GM12878 (cell line): ENCODE results near the gene POLN. TPM values are rescaled to one million over a fixed set of nuclear protein-coding genes. Genes with fewer than 3 reads are reported as not detected.
A peak's percentile ranks its signal among the peaks of the same experiment; 100 is the strongest.

ENCODE experiments used
- ATAC-seq: fragments of 200-7000 bp; cut with Tn5 transposase; 3 replicates; pipeline ENCODE4 v1.9.1; 2020; ENCODE audit warnings: mild to moderate bottlenecking, moderate library complexity
- BruUV-seq: library from RNA; stranded (reverse); fragments of 400-500 nt; replicated peaks from 2 replicates; lab custom pipeline; 2021; lab: Mats Ljungman, UMichigan
- CTCF ChIA-PET: fragments of 300-600 bp; sonication (Branson Sonifier 250); formaldehyde crosslinking; extraction: SDS; loops from one replicate; lab custom pipeline; 2021; ENCODE audit warnings: inconsistent platforms; lab: Yijun Ruan, JAX
- POLR2A ChIA-PET: fragments of 350-600 bp; formaldehyde crosslinking; extraction: SDS; loops from one replicate; lab custom pipeline; 2021; ENCODE audit warnings: inconsistent platforms; lab: Charles Lee
- RAD21 ChIA-PET: fragments of 300-600 bp; sonication (Branson Sonifier 250); formaldehyde crosslinking; loops from one replicate; lab custom pipeline; 2023; ENCODE audit warnings: antibody characterized with exemption; ENCODE audit not compliant: unreplicated experiment; lab: Charles Lee
- SMC1A ChIA-PET: fragments of 300-600 bp; sonication (Branson Sonifier 250); formaldehyde crosslinking; loops from one replicate; lab custom pipeline; 2023; ENCODE audit not compliant: unreplicated experiment, uncharacterized antibody; lab: Charles Lee
- DNase-seq: peaks from one replicate; pipeline ENCODE4 v3.0.0-alpha.2; 2011; ENCODE audit warnings: low read depth, low spot score
- FAIRE-seq: peaks from 3 replicates; lab custom pipeline; 2011; peaks lifted over from hg19 to GRCh38; lab: Jason Lieb, UNC
- H2AFZ ChIP-seq: 2 replicates; pipeline ENCODE4 v1.6.0; 2011; ENCODE audit warnings: low read depth, low read length, control low read depth; ENCODE audit not compliant: control insufficient read depth
- H3K27ac ChIP-seq: 2 replicates; pipeline ENCODE4 v1.5.1; 2011; ENCODE audit warnings: control low read depth; ENCODE audit not compliant: control insufficient read depth, insufficient read depth
- H3K27me3 ChIP-seq, 2 experiments: replicated peaks in 1 of 2; 2 replicates each; pipeline versions ENCODE4 v1.6.0 to v1.6.1; 2011; ENCODE audit warnings: low read length in 1 of 2; ENCODE audit not compliant: control insufficient read depth in 2 of 2, insufficient read depth in 2 of 2
- H3K36me3 ChIP-seq, 2 experiments: 2 replicates each; pipeline ENCODE4 v1.5.1; 2011; ENCODE audit warnings: low read length in 1 of 2; ENCODE audit not compliant: control insufficient read depth in 2 of 2, insufficient read depth in 2 of 2
- H3K4me1 ChIP-seq: 2 replicates; pipeline ENCODE4 v1.6.1; 2011; ENCODE audit warnings: mild to moderate bottlenecking, low read length, moderate library complexity, mixed read lengths; ENCODE audit not compliant: control insufficient read depth, insufficient read depth
- H3K4me2 ChIP-seq: 2 replicates; pipeline ENCODE4 v1.6.0; 2011; ENCODE audit warnings: control low read depth; ENCODE audit not compliant: control insufficient read depth, insufficient read depth
- H3K4me3 ChIP-seq: fragments of 200-600 bp; sonication (generic); 2 replicates; pipeline ENCODE4 v1.5.1; 2016
- H3K79me2 ChIP-seq: 2 replicates; pipeline ENCODE4 v1.6.0; 2011; ENCODE audit warnings: low read length; ENCODE audit not compliant: control insufficient read depth, insufficient read depth
- H3K9ac ChIP-seq: 2 replicates; pipeline ENCODE4 v1.8.0; 2011; ENCODE audit warnings: low read length, control low read depth, mixed read lengths; ENCODE audit not compliant: control insufficient read depth, insufficient read depth
- H3K9me3 ChIP-seq: replicated peaks from 3 replicates; pipeline ENCODE4 v1.5.1; 2011; ENCODE audit warnings: mild to moderate bottlenecking, low read length; ENCODE audit not compliant: control insufficient read depth, insufficient read depth
- H4K20me1 ChIP-seq: 2 replicates; pipeline ENCODE4 v1.6.0; 2011; ENCODE audit not compliant: control insufficient read depth, insufficient read depth
- CHD4 ChIP-seq: fragments of 200-600 bp; sonication (generic); IDR thresholded peaks from 2 replicates; pipeline ENCODE4 v1.6.1; 2016; ENCODE audit warnings: mild to moderate bottlenecking
- CREB1 ChIP-seq: IDR thresholded peaks from 2 replicates; pipeline ENCODE4 v1.6.1; 2012; ENCODE audit warnings: low read depth, mild to moderate bottlenecking, inconsistent platforms
- NR2C1 ChIP-seq: fragments of 450-650 bp; IDR thresholded peaks from 2 replicates; pipeline ENCODE4 v1.6.1; 2017; ENCODE audit warnings: antibody characterized with exemption, mild to moderate bottlenecking, moderate library complexity
- PAX8 ChIP-seq: fragments of 450-650 bp; IDR thresholded peaks from 2 replicates; pipeline ENCODE4 v1.6.1; 2017; ENCODE audit warnings: mild to moderate bottlenecking, moderate library complexity
- ZBTB33 ChIP-seq: fragments of 450-650 bp; IDR thresholded peaks from 2 replicates; pipeline ENCODE4 v1.6.1; 2017; ENCODE audit warnings: mild to moderate bottlenecking
- ZBTB40 ChIP-seq: fragments of 450-650 bp; IDR thresholded peaks from 2 replicates; pipeline ENCODE4 v1.6.1; 2016; ENCODE audit warnings: mild to moderate bottlenecking, moderate library complexity, borderline replicate concordance
- WGBS: methylation state at CpG from one replicate; pipeline ENCODE4 v1.1.6; 2016; ENCODE audit warnings: low lambda C conversion rate; ENCODE audit not compliant: insufficient replicate concordance, insufficient coverage; ENCODE audit errors: missing lambda C conversion rate; 5-methylcytosine and 5-hydroxymethylcytosine counted together
- in situ Hi-C: fragments of 300-500 bp; cut with MboI; formaldehyde crosslinking; loops from 9 replicates; pipeline ENCODE4 v1.14.3; 2018; ENCODE audit warnings: mixed read lengths
- intact Hi-C: fragments of 100-400 bp; cut with micrococcal nuclease; formaldehyde crosslinking; loops from one replicate; pipeline ENCODE4 v1.14.2; 2022; ENCODE audit not compliant: unreplicated experiment
- polyA plus RNA-seq, 11 experiments: library from polyadenylated mRNA; depleted of rRNA in 4 of 11; unstranded in 6 of 11; stranded (reverse) in 5 of 11; fragments of >200 nt; fragmentation: Nextera tagmentation in 4 of 11; fragmentation: Illumina TruSeq in 1 of 11; extraction: Ambion mirVana in 4 of 11; extraction: Trizol in 1 of 11; gene quantifications; 1 replicate in 1 of 11; 2 replicates in 10 of 11; pipeline versions ENCODE4 v1.2.1 to v1.2.3, GENCODE V29; 2011 to 2016; ENCODE audit warnings: inconsistent platforms in 2 of 11, missing spikeins in 2 of 11, low read depth in 1 of 11
- total RNA-seq, 4 experiments: library from RNA; depleted of rRNA in 3 of 4; stranded (reverse); fragments of >200 nt in 3 of 4; fragmentation: Illumina TruSeq in 1 of 4; extraction: Trizol in 1 of 4; gene quantifications; 2 replicates each; pipeline versions ENCODE4 v1.2.1 to v1.2.3, GENCODE V29; 2013 to 2021

The POLN gene
- total and polyA plus RNA-seq, 10 of the 15 experiments (the other 5 are each of a cell fraction or from before 2014, with no cell fraction given), result 0.09 to 2.0 (median 0.95) TPM; not detected in 1

DNA sequence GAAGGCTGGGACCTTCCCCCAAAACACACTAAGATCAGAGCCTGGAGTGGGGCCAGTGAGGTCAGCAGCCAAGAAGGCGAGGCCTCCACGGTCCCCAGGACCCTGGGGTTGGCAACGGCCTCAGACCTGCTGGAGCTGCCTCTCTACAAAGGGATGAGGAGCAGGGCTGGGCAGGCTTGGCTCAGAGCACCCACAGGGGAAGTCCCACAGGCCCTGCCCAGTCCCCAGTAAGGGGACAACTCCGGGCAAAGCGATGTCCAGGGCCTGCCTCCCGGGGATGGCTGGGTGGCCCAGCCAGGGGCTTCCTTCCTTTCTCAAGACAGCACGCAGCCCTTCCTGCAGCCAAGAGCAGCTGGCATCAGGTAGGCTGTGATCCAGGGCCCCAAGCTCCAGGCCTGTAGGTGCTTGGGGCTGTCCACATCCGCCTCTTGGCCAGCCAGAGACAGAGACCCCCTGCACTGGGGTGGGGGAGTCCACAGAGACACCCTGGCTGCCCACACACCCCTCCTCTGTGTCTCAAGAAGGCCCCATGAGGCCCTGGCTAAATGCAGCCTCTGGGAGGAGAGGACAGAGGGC is 14.3 kb upstream of the POLN start:
- Histone ChIP-seq H3K79me2 (peaks cover 9% of the 10 kb centered on the region), H3K36me3 (peaks cover 0 to 4% of the 10 kb centered on the region in 2 experiments; a peak in 2 of 4 replicates), H3K4me3 (no peak overlapping the region), H3K4me2 (no peak overlapping the region), H3K9me3 (no peaks in the 10 kb centered on the region), H3K9ac (no peak overlapping the region), H3K27me3 (no peaks in the 10 kb centered on the region), H4K20me1 (no peaks in the 10 kb centered on the region; the same call in 1 of the 2 replicates), H3K27ac (no peak overlapping the region), H3K4me1 (no peaks in the 10 kb centered on the region)
- 72% methylated on average over 7 of the region's 8 CpGs for WGBS
- SMC1A ChIA-PET, result interaction anchor here (1.7 kb wide), 1 partner anchor 17 kb away, joined by 6 read pairs; no protein-coding TSS in a partner anchor
- CTCF ChIA-PET, result no interaction called here
- in situ Hi-C loops, result no loop called here
- POLR2A ChIA-PET, result interaction anchor here (1.0 to 1.4 kb wide), 2 partner anchors 20 to 163 kb away, joined by 3 read pairs; partner anchors contain the start of genes CFAP99 and ZFYVE28
- ATAC-seq (no peak), DNase-seq (no peak)
- no peak for TF ChIP-seq PAX8
- 0 out of 2 replicates have a peak, but pooled peaks have one; percentile 6 for TF ChIP-seq NR2C1
- TF ChIP-seq, all 136 proteins: peak for 1
- no TSS peak for BruUV-seq
- no peak overlapping the region for H2AFZ ChIP-seq
- RAD21 ChIA-PET, result interaction anchor here (1.5 kb wide), 1 partner anchor 16 kb away, joined by 5 read pairs; no protein-coding TSS in a partner anchor
- FAIRE-seq, result no peak
- intact Hi-C loops, result no loop called here

DNA sequence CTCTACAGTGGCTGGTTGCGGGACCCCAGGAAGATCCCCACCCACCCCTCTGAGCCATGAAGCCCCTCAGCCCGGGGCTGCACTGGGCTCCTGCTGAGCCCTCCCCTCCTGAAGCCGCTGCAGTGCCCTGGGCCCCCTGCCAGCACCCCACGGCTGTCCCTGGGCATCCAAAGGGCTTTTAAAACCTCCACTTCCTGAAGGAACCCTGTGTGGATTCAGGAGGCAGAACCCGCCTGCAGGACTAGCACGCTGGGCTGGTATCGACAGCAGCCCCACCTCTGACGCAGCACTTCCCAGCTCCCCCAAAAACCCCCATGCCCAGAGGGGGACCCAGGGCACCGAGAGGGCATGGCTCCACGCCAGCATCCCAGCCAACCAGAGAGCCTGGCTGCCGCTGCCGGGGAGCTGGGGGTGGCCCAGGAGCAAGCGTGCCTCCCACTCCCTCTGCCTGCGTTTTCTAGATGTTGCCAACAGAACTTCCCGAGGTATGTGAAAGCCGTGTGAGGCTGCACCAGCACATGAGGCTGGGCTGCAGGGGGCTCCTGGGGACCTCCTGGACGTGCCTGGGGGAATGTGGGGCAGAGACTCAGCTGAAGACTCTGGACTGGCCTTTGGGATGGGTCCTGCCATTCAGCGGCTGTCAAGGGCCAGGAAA is 13.7 kb upstream of the POLN start:
- no peak overlapping the region for H2AFZ ChIP-seq
- in situ Hi-C loops (no loop called here), intact Hi-C loops (no loop called here)
- ATAC-seq, result no peak
- SMC1A ChIA-PET, result no interaction called here
- no peak overlapping the region for H3K9ac ChIP-seq
- H3K9me3 ChIP-seq, result no peaks in the 10 kb centered on the region
- H3K79me2 ChIP-seq, result peaks cover 3% of the 10 kb centered on the region
- BruUV-seq, result no TSS peak
- WGBS, result 87% methylated on average over 17 of the region's 18 CpGs
- POLR2A ChIA-PET, result no interaction called here
- no peaks in the 10 kb centered on the region; the same call in 1 of the 2 replicates for H4K20me1 ChIP-seq
- peaks cover 0 to 4% of the 10 kb centered on the region in 2 experiments; a peak in 2 of 4 replicates for H3K36me3 ChIP-seq
- no peak overlapping the region for H3K27ac ChIP-seq
- no peak overlapping the region for H3K4me2 ChIP-seq
- no peak for FAIRE-seq
- no peak for DNase-seq
- no peak overlapping the region for H3K4me3 ChIP-seq
- RAD21 ChIA-PET, result no interaction called here
- no peak for TF ChIP-seq CREB1
- TF ChIP-seq ZBTB33, result no peak
- TF ChIP-seq ZBTB40, result no peak
- no peak for TF ChIP-seq CHD4
- H3K4me1 ChIP-seq, result no peaks in the 10 kb centered on the region
- CTCF ChIA-PET, result no interaction called here
- no peaks in the 10 kb centered on the region for H3K27me3 ChIP-seq
